Measurements from ENCODE around the gene RHBG.

The RHBG gene

GRCh38 chr1:156410740-156411139 lies 41.7 kb downstream of the RHBG start:
- Mint-ChIP-seq H3K27me3 (ENCODE audit: low read depth) (peaks cover 89% of the 10 kb centered on the region), H3K36me3 (ENCODE audit: low read depth) (no peaks in the 10 kb centered on the region), H3K4me1 (no peaks in the 10 kb centered on the region), H3K4me3 (no peak overlapping the region), H3K9me3 (peaks cover 2% of the 10 kb centered on the region), H3K27ac (no peak overlapping the region)
- TF ChIP-seq CTCF (IDR thresholded peaks at IDR 0.05; ENCODE audit: unreplicated experiment in 3 of 3): no peak

- Mint-ChIP-seq H3K27ac (no peak overlapping the region), H3K36me3 (ENCODE audit: low read depth) (no peaks in the 10 kb centered on the region), H3K4me3 (no peak overlapping the region), H3K27me3 (ENCODE audit: low read depth) (peaks cover 89% of the 10 kb centered on the region), H3K4me1 (no peaks in the 10 kb centered on the region), H3K9me3 (peaks cover 2% of the 10 kb centered on the region)
- no peak for TF ChIP-seq CTCF (IDR thresholded peaks at IDR 0.05; ENCODE audit: unreplicated experiment in 3 of 3)
These were observed 43.8 kb downstream of the RHBG start for GRCh38 chr1:156412653-156413321.

GRCh38 chr1:156413391-156414246 lies 44.6 kb downstream of the RHBG start:
- no peaks in the 10 kb centered on the region for H3K36me3 Mint-ChIP-seq (ENCODE audit: low read depth)
- peaks cover 89% of the 10 kb centered on the region for H3K27me3 Mint-ChIP-seq (ENCODE audit: low read depth)
- no peaks in the 10 kb centered on the region for H3K4me1 Mint-ChIP-seq
- H3K9me3 Mint-ChIP-seq: peaks cover 2% of the 10 kb centered on the region
- H3K27ac Mint-ChIP-seq: no peak overlapping the region
- no peak overlapping the region for H3K4me3 Mint-ChIP-seq
- no peak for TF ChIP-seq CTCF (IDR thresholded peaks at IDR 0.05; ENCODE audit: unreplicated experiment in 3 of 3)

- Mint-ChIP-seq H3K27ac (no peak overlapping the region), H3K9me3 (peaks cover 2% of the 10 kb centered on the region), H3K36me3 (ENCODE audit: low read depth) (no peaks in the 10 kb centered on the region), H3K27me3 (ENCODE audit: low read depth) (peaks cover 90% of the 10 kb centered on the region), H3K4me1 (no peaks in the 10 kb centered on the region), H3K4me3 (no peak overlapping the region)
- TF ChIP-seq CTCF (IDR thresholded peaks at IDR 0.05; ENCODE audit: unreplicated experiment in 3 of 3): no peak
These were observed 45.6 kb downstream of the RHBG start for GRCh38 chr1:156414461-156415064.

- Mint-ChIP-seq H3K9me3 (peaks cover 2% of the 10 kb centered on the region), H3K27me3 (ENCODE audit: low read depth) (peaks cover 96% of the 10 kb centered on the region), H3K36me3 (ENCODE audit: low read depth) (no peaks in the 10 kb centered on the region), H3K4me1 (peaks cover 4% of the 10 kb centered on the region), H3K27ac (no peak overlapping the region), H3K4me3 (no peak overlapping the region)
- TF ChIP-seq CTCF (IDR thresholded peaks at IDR 0.05; ENCODE audit: unreplicated experiment in 3 of 3): no peak
These were observed 48.0 kb downstream of the RHBG start for GRCh38 chr1:156416993-156417392.
